K562 (cell line): ENCODE results near the gene NTM. TPM values are rescaled to one million over a fixed set of nuclear protein-coding genes. Genes with fewer than 3 reads are reported as not detected.

Experiments
- BRF1 ChIP-seq: IDR thresholded peaks from 3 replicates; pipeline ENCODE4 v1.6.1; 2011; ENCODE audit warnings: borderline replicate concordance, mild to moderate bottlenecking; ENCODE audit not compliant: insufficient read length; ENCODE audit errors: extremely low read depth
- HLTF ChIP-seq: fragments of 450-650 bp; IDR thresholded peaks from 2 replicates; pipeline ENCODE4 v1.6.1; 2016
- POLR2A ChIP-seq: fragments of 450-650 bp; conservative IDR thresholded peaks from 2 replicates; pipeline ENCODE4 v1.6.1; 2016
- POLR2AphosphoS5 ChIP-seq: IDR thresholded peaks from 2 replicates; pipeline ENCODE4 v1.6.1; 2011; ENCODE audit warnings: mild to moderate bottlenecking, low read depth, low read length, moderate library complexity; ENCODE audit not compliant: control insufficient read depth, insufficient read depth
- SMARCC2 ChIP-seq: fragments of 450-650 bp; IDR thresholded peaks from 2 replicates; pipeline ENCODE4 v1.6.1; 2017; ENCODE audit warnings: antibody characterized with exemption, moderate library complexity, mild to moderate bottlenecking, low read depth
- ZNF384 ChIP-seq: IDR thresholded peaks from 2 replicates; pipeline ENCODE4 v1.6.1; 2012; ENCODE audit warnings: low read depth, low read length, improper control_type of control experiment
- polyA plus RNA-seq, 8 experiments: library from polyadenylated mRNA; depleted of rRNA in 4 of 8; stranded (reverse) in 5 of 8; unstranded in 3 of 8; fragments of >200 nt; fragmentation: Nextera tagmentation in 2 of 8; fragmentation: Illumina TruSeq in 1 of 8; extraction: Ambion mirVana in 2 of 8; extraction: Trizol in 1 of 8; gene quantifications; 2 replicates each; pipeline versions ENCODE4 v1.2.1 to v1.2.3, GENCODE V29; 2011 to 2014; ENCODE audit warnings: inconsistent platforms in 1 of 8, missing spikeins in 1 of 8
- total RNA-seq, 7 experiments: library from RNA; depleted of rRNA in 6 of 7; stranded (reverse); fragments of >200 nt in 6 of 7; fragmentation: Illumina TruSeq in 2 of 7; extraction: Trizol in 2 of 7; gene quantifications; 2 replicates each; pipeline versions ENCODE4 v1.2.1 to v1.2.3, GENCODE V29; 2011 to 2021; ENCODE audit warnings: low replicate concordance in 1 of 7
- TF ChIP-seq, protein P1 (sequence below), 2 experiments: fragments of 450-650 bp in 1 of 2; sonication (generic) in 1 of 2; formaldehyde crosslinking in 1 of 2; IDR thresholded peaks; 2 replicates each; pipeline versions ENCODE4 v1.7.1 to v1.9.0; 2016 to 2022; ENCODE audit warnings: inconsistent platforms in 1 of 2, mild to moderate bottlenecking in 1 of 2, missing genetic modification reagents in 1 of 2
- TF ChIP-seq, protein P2 (sequence below): fragments of 250-450 bp; sonication (Bioruptor Pico); IDR thresholded peaks from 2 replicates; pipeline ENCODE4 v1.9.0; 2021; ENCODE audit warnings: mild to moderate bottlenecking, inconsistent platforms
- TF ChIP-seq, protein P3 (sequence below): fragments of 250-450 bp; sonication (Bioruptor Pico); IDR thresholded peaks from 2 replicates; pipeline ENCODE4 v1.9.0; 2021; ENCODE audit warnings: mild to moderate bottlenecking

NTM gene
- total and polyA plus RNA-seq, 9 of the 15 experiments (the other 6 are each of a cell fraction or from before 2014, with no cell fraction given), result not detected

DNA sequence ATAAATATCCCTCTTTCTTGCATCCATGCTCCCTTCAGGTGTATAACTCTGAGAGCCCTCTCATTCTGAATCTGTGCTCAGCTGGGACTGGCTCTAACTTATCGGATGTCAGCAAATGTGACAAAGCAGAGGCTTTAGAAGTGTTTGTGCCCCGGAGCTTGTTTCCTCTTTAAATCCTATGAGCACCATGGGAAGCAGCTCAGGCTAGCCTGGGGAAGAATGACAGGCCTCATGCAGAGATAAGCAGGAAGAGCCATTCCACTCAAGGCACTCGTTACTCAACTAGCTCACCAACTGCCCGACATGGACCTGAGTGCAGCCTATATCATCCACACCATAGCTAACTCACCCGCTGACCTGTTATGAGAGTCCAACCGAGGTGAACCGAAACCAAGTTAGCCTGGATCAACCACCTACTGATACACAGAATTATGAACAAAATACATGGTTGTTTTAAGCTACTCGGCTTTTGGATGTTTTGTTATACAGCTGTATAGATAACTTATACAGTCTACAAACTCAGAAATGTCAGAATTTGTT, 990.7 kb downstream of the NTM start (continued):
- TF ChIP-seq, protein P1, sequence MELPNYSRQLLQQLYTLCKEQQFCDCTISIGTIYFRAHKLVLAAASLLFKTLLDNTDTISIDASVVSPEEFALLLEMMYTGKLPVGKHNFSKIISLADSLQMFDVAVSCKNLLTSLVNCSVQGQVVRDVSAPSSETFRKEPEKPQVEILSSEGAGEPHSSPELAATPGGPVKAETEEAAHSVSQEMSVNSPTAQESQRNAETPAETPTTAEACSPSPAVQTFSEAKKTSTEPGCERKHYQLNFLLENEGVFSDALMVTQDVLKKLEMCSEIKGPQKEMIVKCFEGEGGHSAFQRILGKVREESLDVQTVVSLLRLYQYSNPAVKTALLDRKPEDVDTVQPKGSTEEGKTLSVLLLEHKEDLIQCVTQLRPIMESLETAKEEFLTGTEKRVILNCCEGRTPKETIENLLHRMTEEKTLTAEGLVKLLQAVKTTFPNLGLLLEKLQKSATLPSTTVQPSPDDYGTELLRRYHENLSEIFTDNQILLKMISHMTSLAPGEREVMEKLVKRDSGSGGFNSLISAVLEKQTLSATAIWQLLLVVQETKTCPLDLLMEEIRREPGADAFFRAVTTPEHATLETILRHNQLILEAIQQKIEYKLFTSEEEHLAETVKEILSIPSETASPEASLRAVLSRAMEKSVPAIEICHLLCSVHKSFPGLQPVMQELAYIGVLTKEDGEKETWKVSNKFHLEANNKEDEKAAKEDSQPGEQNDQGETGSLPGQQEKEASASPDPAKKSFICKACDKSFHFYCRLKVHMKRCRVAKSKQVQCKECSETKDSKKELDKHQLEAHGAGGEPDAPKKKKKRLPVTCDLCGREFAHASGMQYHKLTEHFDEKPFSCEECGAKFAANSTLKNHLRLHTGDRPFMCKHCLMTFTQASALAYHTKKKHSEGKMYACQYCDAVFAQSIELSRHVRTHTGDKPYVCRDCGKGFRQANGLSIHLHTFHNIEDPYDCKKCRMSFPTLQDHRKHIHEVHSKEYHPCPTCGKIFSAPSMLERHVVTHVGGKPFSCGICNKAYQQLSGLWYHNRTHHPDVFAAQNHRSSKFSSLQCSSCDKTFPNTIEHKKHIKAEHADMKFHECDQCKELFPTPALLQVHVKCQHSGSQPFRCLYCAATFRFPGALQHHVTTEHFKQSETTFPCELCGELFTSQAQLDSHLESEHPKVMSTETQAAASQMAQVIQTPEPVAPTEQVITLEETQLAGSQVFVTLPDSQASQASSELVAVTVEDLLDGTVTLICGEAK (IDR thresholded peaks at IDR 0.05), result no peak
- TF ChIP-seq, protein P1 (CRISPR knock-in tag; IDR thresholded peaks at IDR 0.05), result no peak
- TF ChIP-seq ZNF384 (no peak), BRF1 (no peak), SMARCC2 (no peak), HLTF (no peak), POLR2AphosphoS5 (no peak), POLR2A (no peak)
- TF ChIP-seq, protein P2, sequence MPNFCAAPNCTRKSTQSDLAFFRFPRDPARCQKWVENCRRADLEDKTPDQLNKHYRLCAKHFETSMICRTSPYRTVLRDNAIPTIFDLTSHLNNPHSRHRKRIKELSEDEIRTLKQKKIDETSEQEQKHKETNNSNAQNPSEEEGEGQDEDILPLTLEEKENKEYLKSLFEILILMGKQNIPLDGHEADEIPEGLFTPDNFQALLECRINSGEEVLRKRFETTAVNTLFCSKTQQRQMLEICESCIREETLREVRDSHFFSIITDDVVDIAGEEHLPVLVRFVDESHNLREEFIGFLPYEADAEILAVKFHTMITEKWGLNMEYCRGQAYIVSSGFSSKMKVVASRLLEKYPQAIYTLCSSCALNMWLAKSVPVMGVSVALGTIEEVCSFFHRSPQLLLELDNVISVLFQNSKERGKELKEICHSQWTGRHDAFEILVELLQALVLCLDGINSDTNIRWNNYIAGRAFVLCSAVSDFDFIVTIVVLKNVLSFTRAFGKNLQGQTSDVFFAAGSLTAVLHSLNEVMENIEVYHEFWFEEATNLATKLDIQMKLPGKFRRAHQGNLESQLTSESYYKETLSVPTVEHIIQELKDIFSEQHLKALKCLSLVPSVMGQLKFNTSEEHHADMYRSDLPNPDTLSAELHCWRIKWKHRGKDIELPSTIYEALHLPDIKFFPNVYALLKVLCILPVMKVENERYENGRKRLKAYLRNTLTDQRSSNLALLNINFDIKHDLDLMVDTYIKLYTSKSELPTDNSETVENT (CRISPR knock-in tag), result no peak
- TF ChIP-seq, protein P3, sequence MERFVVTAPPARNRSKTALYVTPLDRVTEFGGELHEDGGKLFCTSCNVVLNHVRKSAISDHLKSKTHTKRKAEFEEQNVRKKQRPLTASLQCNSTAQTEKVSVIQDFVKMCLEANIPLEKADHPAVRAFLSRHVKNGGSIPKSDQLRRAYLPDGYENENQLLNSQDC (CRISPR knock-in tag), result no peak
